Activated T-cell treated with anti-CD3 and anti-CD28 coated beads, Interleukin-2, amount 50 U/mL, for 1 hour (primary cell): ENCODE data around the gene BRD8.

Source experiments
- DNase-seq: peaks from one replicate; pipeline ENCODE4 v3.0.0-alpha.2; 2020

The BRD8 gene

DNA sequence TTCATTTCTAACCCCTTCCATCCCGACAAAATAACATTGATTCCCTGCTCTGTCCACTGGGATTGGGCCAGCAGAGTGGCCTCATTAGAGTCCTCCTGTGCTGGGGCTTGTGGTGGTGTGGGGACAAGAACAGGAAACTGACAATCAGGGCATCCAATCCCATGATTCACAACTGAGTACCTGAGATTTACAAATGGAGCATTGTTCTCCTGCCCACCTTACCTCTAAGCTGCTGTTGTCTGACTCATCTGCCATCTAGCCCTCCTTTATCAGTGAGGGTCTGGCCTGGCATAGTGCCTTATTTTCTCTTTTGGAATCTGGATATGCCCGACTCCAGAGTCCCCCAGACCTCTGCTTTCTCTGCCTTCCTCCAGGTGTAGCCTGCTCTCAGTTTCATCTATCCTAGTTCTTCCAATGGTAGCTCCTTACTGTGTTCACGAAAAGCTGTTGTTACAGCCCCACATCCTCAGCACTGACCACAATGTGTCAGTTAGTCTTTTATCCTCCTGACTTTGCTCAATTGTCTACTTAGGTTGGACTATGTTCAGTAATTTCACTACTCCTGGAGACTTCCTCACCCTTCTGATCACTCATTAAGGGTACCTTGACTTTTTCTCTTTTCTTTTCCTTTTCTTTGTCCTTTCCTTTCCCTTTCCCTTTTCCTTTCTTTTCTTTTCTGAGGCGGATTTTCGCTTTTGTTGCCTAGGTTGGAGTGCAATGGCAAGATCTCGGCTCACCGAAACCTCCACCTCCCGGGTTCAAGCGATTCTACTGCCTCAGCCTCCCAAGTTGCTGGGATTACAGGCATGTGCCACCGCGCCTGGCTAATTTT is 81.2 kb downstream of the BRD8 start:
- DNase-seq: no peak

DNA sequence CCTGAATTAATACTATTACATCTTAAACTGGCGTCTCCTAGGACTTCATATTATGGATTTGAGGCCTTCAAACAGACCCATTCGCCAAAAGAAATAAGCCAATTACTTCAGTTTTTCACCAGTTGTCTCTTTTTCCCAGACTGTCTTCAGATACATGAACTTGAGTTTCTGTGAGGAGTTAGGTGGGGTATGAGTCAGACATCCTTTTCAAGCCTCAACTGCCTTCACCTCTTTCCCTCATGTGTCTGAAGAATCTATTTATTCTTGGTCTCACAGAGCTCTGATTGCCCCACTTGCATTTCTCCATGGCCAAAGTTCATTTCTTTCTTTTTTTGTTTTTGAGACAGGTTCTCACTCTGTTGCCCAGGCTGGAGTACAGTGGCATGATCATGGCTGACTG is 82.1 kb downstream of the BRD8 start:
- DNase-seq: no peak

DNA sequence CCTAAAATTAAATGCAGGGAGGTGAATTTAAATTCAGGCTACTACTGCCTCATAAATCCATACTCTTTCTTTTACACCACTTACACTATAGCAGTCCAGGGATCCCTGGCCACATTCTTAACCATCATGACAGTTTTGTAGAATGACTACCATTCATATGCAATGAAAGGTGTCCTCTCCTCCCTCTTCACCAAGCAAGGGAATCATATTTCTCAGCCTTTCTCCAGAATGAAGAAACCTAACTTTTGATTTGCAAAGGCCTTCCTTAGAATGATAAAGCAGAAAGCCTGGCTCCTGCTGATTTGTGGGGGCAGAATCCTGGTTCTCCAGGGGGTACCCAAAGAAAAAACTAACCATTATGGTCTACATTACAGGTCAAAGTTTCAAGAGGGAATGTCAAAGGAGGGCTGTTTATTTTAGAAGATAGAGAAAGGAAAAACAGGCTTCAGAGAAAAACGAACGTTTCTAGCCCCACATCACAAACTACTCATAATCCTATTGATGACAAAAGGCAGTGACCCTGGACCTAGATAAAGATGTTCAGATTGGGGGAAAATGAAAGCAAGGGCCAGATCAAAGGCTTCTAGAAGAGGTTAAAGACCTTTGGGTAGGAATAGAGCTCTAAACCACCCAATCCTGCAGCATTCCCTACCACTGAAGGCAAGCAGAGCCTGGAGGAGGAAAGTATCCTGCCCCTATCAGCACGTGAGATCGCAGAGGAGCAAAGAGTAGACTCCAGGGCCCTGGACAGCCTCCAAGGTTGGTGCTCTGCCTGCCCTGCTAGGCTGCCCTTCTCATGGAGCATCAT is 83.1 kb downstream of the BRD8 start:
- no peak for DNase-seq

DNA sequence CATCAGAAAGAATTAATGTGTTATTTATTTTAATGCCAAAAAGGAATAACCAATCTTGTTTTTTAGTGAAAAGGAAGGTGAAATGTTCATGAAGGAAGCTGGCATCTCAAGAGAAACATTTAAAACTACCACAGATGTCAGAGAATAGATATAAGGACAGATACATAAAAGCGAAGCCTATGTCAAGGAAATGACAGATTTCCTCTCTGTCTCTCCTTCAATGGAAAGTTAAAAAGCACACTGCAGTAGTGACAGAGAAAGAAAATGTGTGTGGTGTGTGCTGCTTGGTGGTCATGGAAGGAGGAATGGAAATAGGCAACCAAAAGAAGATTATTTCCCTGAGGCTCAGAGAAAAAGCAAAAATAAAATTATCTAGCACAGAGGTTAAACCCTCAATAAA is 85.4 kb downstream of the BRD8 start:
- no peak for DNase-seq

DNA sequence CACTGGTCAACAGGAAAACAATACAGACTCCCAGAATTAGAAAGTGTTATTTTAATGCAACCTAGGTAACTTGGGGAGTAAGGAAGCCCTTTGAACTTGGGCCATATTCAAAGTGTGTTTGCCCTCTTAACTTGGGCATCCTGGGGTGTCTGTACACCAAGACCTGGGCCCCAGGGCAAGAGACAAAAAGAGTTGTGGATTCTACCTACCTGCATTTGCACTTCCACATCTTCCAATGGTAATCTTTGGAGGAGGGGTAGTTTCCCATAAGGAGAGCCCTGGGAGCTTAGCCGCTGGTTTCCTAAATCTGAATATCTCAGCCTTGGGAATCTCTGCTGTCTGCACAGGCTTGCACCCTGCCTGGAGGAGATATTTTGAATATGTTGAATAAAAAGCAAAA is 86.1 kb downstream of the BRD8 start:
- no peak for DNase-seq

DNA sequence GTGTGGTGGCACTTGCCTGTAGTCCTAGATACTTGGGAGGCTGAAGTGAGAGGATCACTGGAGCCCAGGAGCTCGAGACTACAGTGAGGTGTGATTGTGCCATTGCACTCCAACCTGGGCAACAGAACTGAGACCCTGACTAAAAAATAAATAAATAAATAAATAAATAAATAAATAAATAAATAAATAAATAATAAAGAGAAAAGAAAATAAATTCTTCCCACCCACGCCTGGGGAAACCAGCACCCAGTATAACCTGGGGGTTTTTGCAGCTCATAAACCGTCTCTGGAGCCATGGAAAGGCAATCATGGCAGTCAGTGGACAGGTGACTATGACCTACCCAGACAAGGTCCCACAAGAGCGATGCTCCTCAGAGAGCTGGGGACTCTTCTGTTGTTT is 86.7 kb downstream of the BRD8 start:
- DNase-seq: no peak
